NCI-H1436 (cell line): ENCODE data around the gene ITPA.
"Not testable (repeated sequence)": the region's sequence is repeated elsewhere in the genome, so short reads cannot be mapped to it uniquely, and the experiment has no call there.

Experiments
- DNase-seq: peaks from one replicate; lab custom pipeline; 2025; lab: John Stamatoyannopoulos, UW

Gene ITPA

GRCh38 chr20:3173610-3174441 lies 35.5 kb upstream of the ITPA start:
- peak; percentile 82 for DNase-seq

- DNase-seq = no peak
These were observed 34.6 kb upstream of the ITPA start for GRCh38 chr20:3174442-3175261.

- no peak for DNase-seq
These were observed 34.0 kb upstream of the ITPA start for GRCh38 chr20:3175270-3175669.

GRCh38 chr20:3177746-3178485 lies 31.4 kb upstream of the ITPA start:
- DNase-seq = no peak

GRCh38 chr20:3180319-3180718 lies 29.0 kb upstream of the ITPA start:
- DNase-seq = no peak

GRCh38 chr20:3181270-3181669 lies 28.0 kb upstream of the ITPA start:
- DNase-seq = no peak

GRCh38 chr20:3182429-3182828 lies 26.9 kb upstream of the ITPA start:
- DNase-seq = not testable (repeated sequence)

- no peak for DNase-seq
These were observed 25.2 kb upstream of the ITPA start for GRCh38 chr20:3183896-3184612.

- not testable (repeated sequence) for DNase-seq
These were observed 21.4 kb upstream of the ITPA start for GRCh38 chr20:3187861-3188260.

GRCh38 chr20:3188823-3189413 lies 20.4 kb upstream of the ITPA start:
- DNase-seq = no peak

- DNase-seq = no peak
These were observed 19.7 kb upstream of the ITPA start for GRCh38 chr20:3189561-3190131.

- DNase-seq = no peak
These were observed 18.6 kb upstream of the ITPA start for GRCh38 chr20:3190681-3191111.

GRCh38 chr20:3192226-3193015 lies 16.9 kb upstream of the ITPA start:
- no peak for DNase-seq

GRCh38 chr20:3193806-3194616 lies 15.3 kb upstream of the ITPA start:
- DNase-seq = no peak

GRCh38 chr20:3194617-3195280 lies 14.5 kb upstream of the ITPA start:
- DNase-seq = no peak

GRCh38 chr20:3195590-3196237 lies 13.6 kb upstream of the ITPA start:
- DNase-seq = no peak

- no peak for DNase-seq
These were observed 10.1 kb upstream of the ITPA start for GRCh38 chr20:3199206-3199605.
